ENCODE measurements around the gene HAS3. TPM values are rescaled to one million over a fixed set of nuclear protein-coding genes. Genes with fewer than 3 reads are reported as not detected.
"Not testable (repeated sequence)": the region's sequence is repeated elsewhere in the genome, so short reads cannot be mapped to it uniquely, and the experiment has no call there.

Gene HAS3
- total RNA-seq, 1 donor from 2014 or later, result not detected

- Histone ChIP-seq H3K27ac (no peak overlapping the region), H3K27me3 (no peaks in the 10 kb centered on the region), H3K36me3 (peaks cover 32 to 60% of the 10 kb centered on the region in 2 donors), H3K4me1 (peaks cover 0 to 10% of the 10 kb centered on the region in 2 donors), H3K4me3 (no peak overlapping the region), H3K9me3 (no peaks in the 10 kb centered on the region)
- intact Hi-C loops (cut with DNase I), result no loop called here
- DNase-seq (ENCODE audit: low spot score in 2 of 2), result no peak
- TF ChIP-seq, protein P1, sequence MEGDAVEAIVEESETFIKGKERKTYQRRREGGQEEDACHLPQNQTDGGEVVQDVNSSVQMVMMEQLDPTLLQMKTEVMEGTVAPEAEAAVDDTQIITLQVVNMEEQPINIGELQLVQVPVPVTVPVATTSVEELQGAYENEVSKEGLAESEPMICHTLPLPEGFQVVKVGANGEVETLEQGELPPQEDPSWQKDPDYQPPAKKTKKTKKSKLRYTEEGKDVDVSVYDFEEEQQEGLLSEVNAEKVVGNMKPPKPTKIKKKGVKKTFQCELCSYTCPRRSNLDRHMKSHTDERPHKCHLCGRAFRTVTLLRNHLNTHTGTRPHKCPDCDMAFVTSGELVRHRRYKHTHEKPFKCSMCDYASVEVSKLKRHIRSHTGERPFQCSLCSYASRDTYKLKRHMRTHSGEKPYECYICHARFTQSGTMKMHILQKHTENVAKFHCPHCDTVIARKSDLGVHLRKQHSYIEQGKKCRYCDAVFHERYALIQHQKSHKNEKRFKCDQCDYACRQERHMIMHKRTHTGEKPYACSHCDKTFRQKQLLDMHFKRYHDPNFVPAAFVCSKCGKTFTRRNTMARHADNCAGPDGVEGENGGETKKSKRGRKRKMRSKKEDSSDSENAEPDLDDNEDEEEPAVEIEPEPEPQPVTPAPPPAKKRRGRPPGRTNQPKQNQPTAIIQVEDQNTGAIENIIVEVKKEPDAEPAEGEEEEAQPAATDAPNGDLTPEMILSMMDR (IDR thresholded peaks at IDR 0.05), result no peak
Observed at GRCh38 chr16:69118468-69118867, 13.0 kb downstream of the HAS3 start.

- no peak overlapping the region for H3K27ac ChIP-seq
- no peak for DNase-seq (ENCODE audit: low spot score in 2 of 2)
- no peaks in the 10 kb centered on the region for H3K27me3 ChIP-seq
- intact Hi-C loops (cut with DNase I), result no loop called here
- TF ChIP-seq, protein P1 (IDR thresholded peaks at IDR 0.05), result no peak
- no peaks in the 10 kb centered on the region for H3K9me3 ChIP-seq
- H3K4me1 ChIP-seq, result peaks cover 0 to 10% of the 10 kb centered on the region in 2 donors
- peaks cover 32 to 60% of the 10 kb centered on the region in 2 donors for H3K36me3 ChIP-seq
- H3K4me3 ChIP-seq, result no peak overlapping the region
Observed at GRCh38 chr16:69118994-69119393, 13.5 kb downstream of the HAS3 start.

- intact Hi-C loops (cut with DNase I), result no loop called here
- DNase-seq (ENCODE audit: low spot score in 2 of 2), result no peak
Observed at GRCh38 chr16:69119536-69119935, 14.1 kb downstream of the HAS3 start.

DNA sequence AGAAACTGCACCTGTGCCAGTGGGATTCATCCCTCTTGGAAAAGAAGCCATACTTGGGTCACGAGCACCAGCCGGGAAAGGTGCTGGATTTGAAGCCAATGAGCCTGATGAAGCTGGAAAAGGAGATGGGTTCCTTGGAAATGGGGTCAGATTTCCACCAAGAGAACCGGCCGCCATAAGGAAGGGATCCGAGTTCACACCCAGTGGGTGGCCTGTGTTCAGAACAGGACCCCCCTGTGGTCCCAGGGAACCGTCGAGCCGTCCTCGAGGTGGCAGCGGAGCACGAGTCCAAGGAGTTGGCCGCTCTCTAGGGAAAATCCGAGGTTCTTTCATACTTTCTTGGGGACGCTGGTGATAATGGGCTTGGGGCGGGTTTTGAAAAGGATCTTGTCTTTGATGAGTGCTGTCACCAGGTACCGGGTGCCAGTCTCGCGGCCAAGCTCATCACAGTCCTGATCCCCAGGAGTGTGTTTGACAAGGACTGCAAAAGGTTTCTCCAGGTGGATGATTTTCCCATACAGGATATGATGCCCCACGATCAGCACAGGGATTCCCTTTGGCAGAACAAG lies 14.7 kb downstream of the HAS3 start:
- H3K4me3 ChIP-seq, result no peak overlapping the region
- no peaks in the 10 kb centered on the region for H3K27me3 ChIP-seq
- intact Hi-C loops (cut with DNase I), result no loop called here
- H3K36me3 ChIP-seq, result peaks cover 25 to 48% of the 10 kb centered on the region in 2 donors
- H3K4me1 ChIP-seq, result peaks cover 0 to 10% of the 10 kb centered on the region in 2 donors
- DNase-seq (ENCODE audit: low spot score in 2 of 2), result no peak
- TF ChIP-seq, protein P1 (IDR thresholded peaks at IDR 0.05), result no peak
- H3K9me3 ChIP-seq, result no peaks in the 10 kb centered on the region
- H3K27ac ChIP-seq, result no peak overlapping the region

More at GRCh38 chr16:69119536-69119935, 14.1 kb downstream of the HAS3 start:
- no peaks in the 10 kb centered on the region for H3K27me3 ChIP-seq
- H3K27ac ChIP-seq, result no peak overlapping the region
- H3K4me3 ChIP-seq, result no peak overlapping the region
- H3K9me3 ChIP-seq, result no peaks in the 10 kb centered on the region
- peaks cover 26 to 55% of the 10 kb centered on the region in 2 donors for H3K36me3 ChIP-seq
- peaks cover 0 to 10% of the 10 kb centered on the region in 2 donors for H3K4me1 ChIP-seq
- TF ChIP-seq, protein P1 (IDR thresholded peaks at IDR 0.05), result no peak

DNA sequence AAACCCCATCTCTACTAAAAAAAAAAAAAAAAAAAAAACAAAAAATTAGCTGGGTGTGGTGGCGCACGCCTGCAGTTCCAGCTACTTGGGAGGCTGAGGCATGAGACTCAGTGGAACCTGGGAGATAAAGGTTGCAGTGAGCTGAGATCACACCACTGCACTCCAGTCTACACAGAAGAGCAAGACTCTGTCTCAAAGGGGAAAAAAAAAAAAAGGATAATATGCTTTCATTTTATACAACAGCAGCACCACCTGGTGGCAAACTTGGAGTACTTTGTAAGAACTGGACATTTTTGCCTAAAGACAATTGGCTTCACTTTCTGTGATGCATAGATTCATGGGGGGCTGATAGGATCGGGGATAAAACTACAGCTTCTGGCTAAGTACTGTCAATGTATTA lies 18.5 kb downstream of the HAS3 start:
- Histone ChIP-seq H3K4me3 (no peak overlapping the region), H3K36me3 (peaks cover 21 to 30% of the 10 kb centered on the region in 2 donors), H3K27ac (no peak overlapping the region), H3K27me3 (no peaks in the 10 kb centered on the region), H3K9me3 (no peaks in the 10 kb centered on the region), H3K4me1 (no peaks in the 10 kb centered on the region)
- intact Hi-C loops (cut with DNase I), result loop anchor here (2.0 kb wide), 3 partner anchors 219 to 595 kb away; no protein-coding TSS in a partner anchor
- no peak for DNase-seq (ENCODE audit: low spot score in 2 of 2)
- TF ChIP-seq, protein P1 (IDR thresholded peaks at IDR 0.05), result peak; percentile 36 to 63 (median 37)

GRCh38 chr16:69124406-69124805 lies 19.0 kb downstream of the HAS3 start:
- not testable (repeated sequence) for H3K4me3 ChIP-seq; DNase-seq (ENCODE audit: low spot score in 2 of 2); H3K9me3 ChIP-seq; H3K27ac ChIP-seq; H3K27me3 ChIP-seq; H3K4me1 ChIP-seq
- H3K36me3 ChIP-seq, result peaks cover 16 to 25% of the 10 kb centered on the region in 2 donors
- intact Hi-C loops (cut with DNase I), result loop anchor here (2.0 kb wide), 3 partner anchors 220 to 596 kb away; no protein-coding TSS in a partner anchor

DNA sequence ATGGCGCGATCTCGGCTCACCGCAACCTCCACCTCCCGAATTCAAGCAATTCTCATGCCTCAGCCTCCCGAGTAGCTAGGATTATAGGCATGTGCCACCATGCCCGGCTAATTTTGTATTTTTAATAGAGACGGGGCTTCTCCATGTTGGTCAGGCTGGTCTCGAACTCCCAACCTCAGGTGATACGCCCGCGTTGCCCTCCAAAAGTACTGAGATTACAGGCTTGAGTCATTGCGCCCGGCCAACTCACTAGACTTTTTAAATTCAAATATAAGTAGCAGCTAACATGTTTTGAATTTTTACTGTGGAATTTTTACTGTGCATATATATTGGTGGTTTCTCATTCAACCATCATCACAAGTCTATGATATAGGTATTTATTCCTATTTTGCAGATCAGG lies 19.5 kb downstream of the HAS3 start:
- not testable (repeated sequence) for H3K27me3 ChIP-seq; DNase-seq (ENCODE audit: low spot score in 2 of 2); H3K9me3 ChIP-seq; H3K27ac ChIP-seq; H3K4me3 ChIP-seq; H3K4me1 ChIP-seq
- intact Hi-C loops (cut with DNase I), result loop anchor here (2.0 kb wide), 3 partner anchors 220 to 596 kb away; no protein-coding TSS in a partner anchor
- H3K36me3 ChIP-seq, result peaks cover 11 to 19% of the 10 kb centered on the region in 2 donors

All from ascending aorta (tissue), 2 donors.